Lower lobe of right lung (tissue), 2 donors: ENCODE results near the gene TCF7L2. TPM values are rescaled to one million over a fixed set of nuclear protein-coding genes. Genes with fewer than 3 reads are reported as not detected.

Experiments
- ATAC-seq, 2 donors: fragments of 200-7000 bp; cut with Tn5 transposase; one replicate each; pipeline ENCODE4 v1.9.1; 2020 to 2022; ENCODE audit warnings: mild to moderate bottlenecking in 2 of 2, moderate library complexity in 2 of 2
- DNase-seq: peaks from one replicate; pipeline ENCODE4 v3.0.0-alpha.2; 2020
- H3K27ac ChIP-seq: fragments of 200-600 bp; one replicate; pipeline ENCODE4 v1.8.0; 2022
- H3K27me3 ChIP-seq: fragments of 200-600 bp; one replicate; pipeline ENCODE4 v1.8.0; 2022; ENCODE audit warnings: low read depth
- H3K36me3 ChIP-seq: fragments of 200-600 bp; one replicate; pipeline ENCODE4 v1.8.0; 2022; ENCODE audit warnings: mild to moderate bottlenecking
- H3K4me1 ChIP-seq: fragments of 200-600 bp; one replicate; pipeline ENCODE4 v1.8.0; 2022
- H3K4me3 ChIP-seq: fragments of 200-600 bp; one replicate; pipeline ENCODE4 v1.8.0; 2022; ENCODE audit warnings: mild to moderate bottlenecking
- H3K9me3 ChIP-seq: fragments of 200-600 bp; one replicate; pipeline ENCODE4 v1.8.0; 2022
- CTCF ChIP-seq: fragments of 200-600 bp; IDR thresholded peaks from one replicate; pipeline ENCODE4 v1.8.0; 2022; ENCODE audit warnings: antibody characterized with exemption, mild to moderate bottlenecking
- intact Hi-C: fragments of 100-400 bp; cut with DNase I; formaldehyde crosslinking; loops from one replicate; pipeline ENCODE4 v1.11.0; 2022
- total RNA-seq: library from RNA; stranded (reverse); fragmentation: NEBNext Ultra II Directional; extraction: Animal tissue kit (Norgen Biotek cat#: 25700); gene quantifications from one replicate; pipeline ENCODE4 v1.2.1, GENCODE V29; 2021
- donor health status: DM: no; HTN: yes; CAD: no; lungs with severe emphysema.

TCF7L2 gene
- total RNA-seq, 1 donor from 2014 or later: 71.2 TPM

- Histone ChIP-seq H3K4me3 (no peak overlapping the region), H3K27ac (no peak overlapping the region), H3K36me3 (no peaks in the 10 kb centered on the region), H3K4me1 (peaks cover 4% of the 10 kb centered on the region), H3K9me3 (no peaks in the 10 kb centered on the region), H3K27me3 (no peaks in the 10 kb centered on the region)
- TF ChIP-seq CTCF: no peak
- ATAC-seq (no peak), DNase-seq (no peak)
- intact Hi-C loops: no loop called here
These were observed 175.6 kb downstream of the TCF7L2 start for GRCh38 chr10:113125612-113126011.

GRCh38 chr10:113126229-113127201, 176.5 kb downstream of the TCF7L2 start:
- Histone ChIP-seq H3K4me1 (peaks cover 9% of the 10 kb centered on the region), H3K4me3 (peak overlapping the region; percentile 35), H3K9me3 (no peaks in the 10 kb centered on the region), H3K27me3 (no peaks in the 10 kb centered on the region), H3K36me3 (no peaks in the 10 kb centered on the region), H3K27ac (no peak overlapping the region)
- ATAC-seq (peak; percentile 98 to 99), DNase-seq (peak; percentile 78)
- intact Hi-C loops: no loop called here
- TF ChIP-seq CTCF: peak; percentile 73

- H3K27ac ChIP-seq: no peak overlapping the region
- DNase-seq (no peak), ATAC-seq (no peak)
- intact Hi-C loops: no loop called here
- no peaks in the 10 kb centered on the region for H3K36me3 ChIP-seq
- H3K27me3 ChIP-seq: no peaks in the 10 kb centered on the region
- no peak overlapping the region for H3K4me3 ChIP-seq
- no peaks in the 10 kb centered on the region for H3K9me3 ChIP-seq
- TF ChIP-seq CTCF: no peak
- H3K4me1 ChIP-seq: peaks cover 17% of the 10 kb centered on the region
These were observed 177.3 kb downstream of the TCF7L2 start for GRCh38 chr10:113127261-113127900.

- intact Hi-C loops: no loop called here
- Histone ChIP-seq H3K27ac (no peak overlapping the region), H3K36me3 (no peaks in the 10 kb centered on the region), H3K4me1 (peaks cover 22% of the 10 kb centered on the region), H3K4me3 (no peak overlapping the region), H3K9me3 (no peaks in the 10 kb centered on the region), H3K27me3 (no peaks in the 10 kb centered on the region)
- no peak for DNase-seq
- no peak for TF ChIP-seq CTCF
- no peak for ATAC-seq
These were observed 177.8 kb downstream of the TCF7L2 start for GRCh38 chr10:113127901-113128283.

GRCh38 chr10:113128450-113129070, 178.5 kb downstream of the TCF7L2 start:
- Histone ChIP-seq H3K27me3 (no peaks in the 10 kb centered on the region), H3K4me1 (peaks cover 27% of the 10 kb centered on the region), H3K9me3 (no peaks in the 10 kb centered on the region), H3K36me3 (no peaks in the 10 kb centered on the region), H3K4me3 (no peak overlapping the region), H3K27ac (no peak overlapping the region)
- intact Hi-C loops: no loop called here
- DNase-seq (no peak), ATAC-seq (no peak)
- TF ChIP-seq CTCF: no peak
